Right ventricle myocardium inferior (tissue), 1 donor: ENCODE results near the gene C11orf21. TPM values are rescaled to one million over a fixed set of nuclear protein-coding genes. Genes with fewer than 3 reads are reported as not detected.

Experiments
- ATAC-seq: fragments of 200-7000 bp; cut with Tn5 transposase; one replicate; pipeline ENCODE4 v1.9.1; 2020; ENCODE audit warnings: mild to moderate bottlenecking, moderate library complexity
- DNase-seq: peaks from one replicate; pipeline ENCODE4 v3.0.0; 2021; ENCODE audit errors: missing footprints
- intact Hi-C: fragments of 100-400 bp; cut with DNase I; formaldehyde crosslinking; loops from one replicate; pipeline ENCODE4 v1.11.0; 2022
- total RNA-seq: library from RNA; stranded (reverse); fragmentation: NEBNext Ultra II Directional; extraction: Animal tissue kit (Norgen Biotek cat#: 25700); gene quantifications from one replicate; pipeline ENCODE4 v1.2.1, GENCODE V29; 2021
- donor health status: DM: no; HTN: yes; CAD: no; lungs with severe emphysema.

The C11orf21 gene
- total RNA-seq, 1 donor from 2014 or later, result 47.1 TPM

- ATAC-seq, result no peak
- intact Hi-C loops, result no loop called here
- DNase-seq, result no peak
These were observed 45.3 kb downstream of the C11orf21 start for GRCh38 chr11:2256293-2256913.

GRCh38 chr11:2252018-2252417 is 49.7 kb downstream of the C11orf21 start:
- DNase-seq (no peak), ATAC-seq (no peak)
- intact Hi-C loops, result no loop called here

- DNase-seq (no peak), ATAC-seq (no peak)
- intact Hi-C loops, result no loop called here
These were observed 50.6 kb downstream of the C11orf21 start for GRCh38 chr11:2251138-2251537.

DNA sequence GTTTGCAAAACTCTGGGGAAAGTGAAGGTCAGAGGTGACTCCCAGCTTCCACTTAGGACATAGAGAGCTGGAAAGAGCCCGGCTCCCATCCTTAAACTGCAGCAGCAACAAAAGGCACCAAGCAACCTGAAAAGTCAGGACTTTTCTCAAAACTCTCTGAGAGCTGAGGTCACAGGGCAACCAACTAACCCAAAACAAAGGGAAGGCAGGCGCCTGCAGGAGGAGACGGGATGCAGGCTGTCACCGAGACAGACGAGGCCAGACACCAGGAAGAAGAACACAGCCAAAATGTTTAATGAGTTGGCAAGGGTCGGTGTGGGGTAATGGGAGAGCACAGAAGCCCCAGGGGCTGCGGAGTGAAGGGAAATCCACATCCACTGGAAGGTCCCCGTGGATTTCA is 51.2 kb downstream of the C11orf21 start:
- no peak for ATAC-seq
- DNase-seq, result no peak
- intact Hi-C loops, result no loop called here

DNA sequence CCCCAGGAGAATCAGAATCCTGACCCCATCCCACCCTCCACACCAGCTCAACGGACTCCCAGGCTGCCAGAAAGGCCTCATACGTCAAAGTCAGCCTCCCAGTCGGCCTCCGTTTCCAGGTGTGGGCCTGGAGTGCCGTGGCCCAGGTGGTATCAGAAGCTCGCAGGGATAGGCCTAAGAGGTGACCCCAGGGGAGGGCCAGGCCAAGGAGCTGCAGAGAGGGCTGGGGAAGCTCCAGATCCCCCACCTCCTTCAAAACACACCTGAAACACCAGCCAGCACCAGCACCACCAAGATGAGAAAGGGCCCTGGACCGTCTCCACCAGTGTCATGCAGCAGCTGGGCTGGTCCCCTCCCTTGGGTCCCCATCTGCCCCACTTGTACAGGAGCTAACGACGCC is 51.7 kb downstream of the C11orf21 start:
- ATAC-seq (no peak), DNase-seq (no peak)
- intact Hi-C loops, result no loop called here

GRCh38 chr11:2249189-2249916 is 52.4 kb downstream of the C11orf21 start:
- intact Hi-C loops, result no loop called here
- no peak for DNase-seq
- no peak for ATAC-seq

DNA sequence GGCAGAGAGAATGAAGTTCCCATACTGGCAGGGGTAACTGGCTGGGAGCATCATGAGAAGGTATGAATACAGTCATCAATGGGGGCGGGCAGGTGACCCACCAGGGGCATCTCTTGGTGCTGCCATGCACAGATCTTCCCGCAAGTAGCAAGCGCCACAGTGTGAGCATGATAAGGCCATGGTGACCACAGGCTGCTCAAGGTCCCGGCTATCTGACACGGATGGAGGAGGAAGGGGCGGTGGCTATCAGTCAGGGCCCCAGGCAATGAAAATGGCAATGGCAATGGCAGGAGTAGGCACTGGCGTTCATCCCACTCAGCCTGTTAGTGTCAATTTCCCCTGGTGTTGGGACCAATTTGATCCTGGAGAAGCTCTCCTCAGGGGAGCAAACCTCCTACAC is 53.0 kb downstream of the C11orf21 start:
- intact Hi-C loops, result no loop called here
- DNase-seq (no peak), ATAC-seq (no peak)

GRCh38 chr11:2248242-2248641 is 53.5 kb downstream of the C11orf21 start:
- ATAC-seq, result no peak
- DNase-seq, result no peak
- intact Hi-C loops, result no loop called here

DNA sequence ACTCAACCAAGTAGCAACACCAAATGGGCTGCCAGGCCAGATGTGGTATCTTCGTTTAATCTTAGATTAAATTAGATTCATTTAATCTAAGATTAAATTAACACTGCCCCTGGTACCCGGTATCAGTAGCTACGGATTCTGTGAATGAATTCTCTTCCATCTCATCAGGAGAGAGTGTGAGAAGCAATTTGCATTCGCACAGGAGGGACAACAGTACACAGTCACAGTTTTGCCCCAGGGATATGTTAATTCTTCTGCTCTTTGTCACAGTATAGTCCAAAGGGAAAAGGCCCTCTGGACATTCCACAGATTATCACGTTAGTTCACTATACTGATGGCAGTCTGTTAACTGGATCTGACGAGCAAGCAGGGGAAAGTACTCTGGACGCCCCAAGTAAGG is 54.2 kb downstream of the C11orf21 start:
- DNase-seq, result no peak
- no peak for ATAC-seq
- intact Hi-C loops, result no loop called here

Other genes starting within 250 kb of the C11orf21 start
- 80.9 TPM for gene IGF2, start 162.5 kb downstream of the C11orf21 start, total RNA-seq
- not detected for gene INS, start 140.7 kb downstream of the C11orf21 start, total RNA-seq
- not detected for gene TH, start 130.1 kb downstream of the C11orf21 start, total RNA-seq
- gene ASCL2, start 31.3 kb downstream of the C11orf21 start, total RNA-seq, result 0.24 TPM
- 15.0 TPM for gene TSPAN32, start 95 bp upstream of the C11orf21 start, total RNA-seq
- gene CD81, start 75.4 kb upstream of the C11orf21 start, total RNA-seq, result 531 TPM
- 31.4 TPM for gene TSSC4, start 98.8 kb upstream of the C11orf21 start, total RNA-seq
- not detected for gene TRPM5, start 142.6 kb upstream of the C11orf21 start, total RNA-seq
- 40.0 TPM for gene KCNQ1, start 143.1 kb upstream of the C11orf21 start, total RNA-seq